Astrocyte (in vitro differentiated cells and primary cell): Measurements from ENCODE around the gene FOXA1.

Source experiments
- EZH2 ChIP-seq: IDR thresholded peaks from 2 replicates; pipeline ENCODE4 v1.6.1; 2012; ENCODE audit warnings: mild to moderate bottlenecking, low read length, inconsistent platforms; ENCODE audit not compliant: insufficient read depth
- TF ChIP-seq, protein P1 (sequence below): IDR thresholded peaks from 2 replicates; pipeline ENCODE4 v1.5.1; 2011; ENCODE audit warnings: low read depth, mild to moderate bottlenecking, inconsistent platforms, low read length, moderate library complexity; ENCODE audit not compliant: insufficient read depth

- TF ChIP-seq, protein P1, sequence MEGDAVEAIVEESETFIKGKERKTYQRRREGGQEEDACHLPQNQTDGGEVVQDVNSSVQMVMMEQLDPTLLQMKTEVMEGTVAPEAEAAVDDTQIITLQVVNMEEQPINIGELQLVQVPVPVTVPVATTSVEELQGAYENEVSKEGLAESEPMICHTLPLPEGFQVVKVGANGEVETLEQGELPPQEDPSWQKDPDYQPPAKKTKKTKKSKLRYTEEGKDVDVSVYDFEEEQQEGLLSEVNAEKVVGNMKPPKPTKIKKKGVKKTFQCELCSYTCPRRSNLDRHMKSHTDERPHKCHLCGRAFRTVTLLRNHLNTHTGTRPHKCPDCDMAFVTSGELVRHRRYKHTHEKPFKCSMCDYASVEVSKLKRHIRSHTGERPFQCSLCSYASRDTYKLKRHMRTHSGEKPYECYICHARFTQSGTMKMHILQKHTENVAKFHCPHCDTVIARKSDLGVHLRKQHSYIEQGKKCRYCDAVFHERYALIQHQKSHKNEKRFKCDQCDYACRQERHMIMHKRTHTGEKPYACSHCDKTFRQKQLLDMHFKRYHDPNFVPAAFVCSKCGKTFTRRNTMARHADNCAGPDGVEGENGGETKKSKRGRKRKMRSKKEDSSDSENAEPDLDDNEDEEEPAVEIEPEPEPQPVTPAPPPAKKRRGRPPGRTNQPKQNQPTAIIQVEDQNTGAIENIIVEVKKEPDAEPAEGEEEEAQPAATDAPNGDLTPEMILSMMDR: no peak
- no peak for TF ChIP-seq EZH2
Measured at GRCh38 chr14:37603688-37604251, 8.7 kb upstream of the FOXA1 start.
